HG03097 (cell line): ENCODE results near the gene SLC20A1.
"Not testable (repeated sequence)": the region's sequence is repeated elsewhere in the genome, so short reads cannot be mapped to it uniquely, and the experiment has no call there.

ENCODE experiments used
- ATAC-seq: cut with Tn5 transposase; IDR thresholded peaks from one replicate; pipeline ENCODE4 v1.9.1; 2021; ENCODE audit not compliant: unreplicated experiment, low FRiP score

SLC20A1 gene

DNA sequence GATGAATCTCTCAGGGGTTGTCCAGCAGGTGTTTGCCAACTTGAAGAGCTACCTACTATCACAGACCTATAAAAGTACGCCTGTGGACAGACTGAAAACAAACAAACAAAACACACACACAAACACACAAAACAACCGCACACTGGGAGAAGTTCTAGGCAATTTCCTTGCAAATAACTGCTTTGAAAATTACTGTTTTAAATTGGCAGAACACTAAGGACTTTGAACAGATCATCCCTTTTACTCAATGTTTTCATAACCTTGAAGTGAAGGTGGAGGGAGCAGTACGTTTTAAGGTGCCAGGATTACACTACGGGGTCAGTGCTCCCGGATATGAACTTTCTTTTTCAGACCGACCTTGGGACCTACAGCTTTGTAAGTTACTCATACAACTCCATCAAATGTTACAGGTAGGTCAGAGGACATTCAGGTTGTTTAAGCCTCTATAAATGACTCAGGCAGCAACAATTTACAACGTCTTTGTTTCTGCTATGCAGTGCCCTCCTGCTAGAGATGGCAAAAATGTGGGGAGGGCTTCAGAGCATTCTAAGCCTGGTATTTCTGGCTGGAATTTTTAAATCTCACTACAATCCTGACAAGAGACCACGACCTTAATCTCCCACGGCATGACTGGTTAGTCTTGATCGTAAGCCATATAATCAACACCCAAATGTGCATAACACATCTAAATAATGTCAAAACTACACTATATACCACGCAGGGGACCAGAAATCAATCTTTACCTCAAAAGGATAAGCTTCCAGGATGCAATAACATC is 1.4 kb upstream of the SLC20A1 start:
- ATAC-seq = no peak

DNA sequence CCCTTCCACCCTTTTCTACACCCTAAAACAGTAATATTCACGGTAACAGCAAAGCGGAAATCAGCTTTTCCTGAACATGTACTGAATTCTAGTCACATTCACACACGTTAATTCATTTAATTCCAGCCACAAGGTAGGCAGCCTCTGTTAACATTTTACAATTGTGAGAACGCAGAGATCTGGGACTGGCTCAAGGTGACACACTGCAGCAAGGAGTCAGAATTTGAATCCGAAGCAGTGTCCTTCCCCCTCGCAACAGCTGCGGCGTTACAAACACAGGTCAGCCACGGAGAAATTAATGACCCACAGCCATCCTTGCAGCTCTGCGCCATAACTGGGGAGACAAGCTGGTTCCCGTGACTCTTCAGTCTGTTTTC is 818 bp upstream of the SLC20A1 start:
- ATAC-seq = no peak

- ATAC-seq = peak; percentile 17
These were observed 472 bp downstream of the SLC20A1 start for GRCh38 chr2:112646102-112646719.

GRCh38 chr2:112646791-112647689 is 1.3 kb downstream of the SLC20A1 start:
- ATAC-seq = no peak

DNA sequence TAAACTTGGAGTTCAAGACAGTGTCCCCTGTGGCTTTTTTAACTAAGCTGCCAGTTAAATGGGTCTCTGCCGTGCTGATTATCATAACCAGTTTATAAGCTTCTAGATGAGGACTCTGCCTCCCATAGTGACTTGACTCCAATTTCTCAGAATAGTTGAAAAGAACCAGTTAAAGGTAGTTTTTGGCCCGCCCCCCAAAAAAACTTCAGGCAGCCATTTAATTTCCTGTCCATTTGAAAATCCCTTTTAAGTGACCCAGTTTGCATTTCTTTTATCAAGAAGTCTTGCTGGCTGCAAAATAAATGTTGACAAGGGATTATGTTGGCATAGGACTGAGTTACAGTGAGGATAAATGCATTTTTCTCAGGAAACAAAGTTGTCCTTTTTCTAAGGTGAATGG is 2.3 kb downstream of the SLC20A1 start:
- ATAC-seq = no peak

- ATAC-seq = no peak
These were observed 10.9 kb downstream of the SLC20A1 start for GRCh38 chr2:112656679-112657078.

GRCh38 chr2:112658301-112658700 is 12.6 kb downstream of the SLC20A1 start:
- ATAC-seq = no peak

DNA sequence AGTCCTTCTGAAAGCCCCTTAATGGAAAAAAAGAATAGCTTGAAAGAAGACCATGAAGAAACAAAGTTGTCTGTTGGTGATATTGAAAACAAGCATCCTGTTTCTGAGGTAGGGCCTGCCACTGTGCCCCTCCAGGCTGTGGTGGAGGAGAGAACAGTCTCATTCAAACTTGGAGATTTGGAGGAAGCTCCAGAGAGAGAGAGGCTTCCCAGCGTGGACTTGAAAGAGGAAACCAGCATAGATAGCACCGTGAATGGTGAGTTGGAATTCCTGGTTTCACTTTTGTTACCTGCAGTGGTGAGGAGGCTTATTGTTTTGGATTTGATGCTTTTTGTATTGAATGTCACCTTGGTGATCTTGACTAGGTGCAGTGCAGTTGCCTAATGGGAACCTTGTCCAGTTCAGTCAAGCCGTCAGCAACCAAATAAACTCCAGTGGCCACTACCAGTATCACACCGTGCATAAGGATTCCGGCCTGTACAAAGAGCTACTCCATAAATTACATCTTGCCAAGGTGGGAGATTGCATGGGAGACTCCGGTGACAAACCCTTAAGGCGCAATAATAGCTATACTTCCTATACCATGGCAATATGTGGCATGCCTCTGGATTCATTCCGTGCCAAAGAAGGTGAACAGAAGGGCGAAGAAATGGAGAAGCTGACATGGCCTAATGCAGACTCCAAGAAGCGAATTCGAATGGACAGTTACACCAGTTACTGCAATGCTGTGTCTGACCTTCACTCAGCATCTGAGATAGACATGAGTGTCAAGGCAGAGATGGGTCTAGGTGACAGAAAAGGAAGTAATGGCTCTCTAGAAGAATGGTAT is 13.3 kb downstream of the SLC20A1 start:
- ATAC-seq = no peak

DNA sequence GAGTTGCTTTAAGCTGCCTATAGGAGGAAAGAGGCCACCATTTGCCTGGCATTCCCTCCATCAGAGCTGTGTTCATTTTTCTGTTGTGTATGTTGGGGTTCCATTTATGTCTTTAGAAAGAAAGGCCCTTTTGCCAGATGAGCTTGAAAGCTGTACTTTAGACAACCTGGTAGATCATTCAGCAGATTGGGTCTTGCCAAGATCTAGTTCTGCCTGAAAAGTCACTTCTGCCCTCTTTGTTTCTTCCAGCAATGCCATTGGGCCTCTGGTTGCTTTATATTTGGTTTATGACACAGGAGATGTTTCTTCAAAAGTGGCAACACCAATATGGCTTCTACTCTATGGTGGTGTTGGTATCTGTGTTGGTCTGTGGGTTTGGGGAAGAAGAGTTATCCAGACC is 14.4 kb downstream of the SLC20A1 start:
- no peak for ATAC-seq

GRCh38 chr2:112661656-112662305 is 16.0 kb downstream of the SLC20A1 start:
- no peak for ATAC-seq

- no peak for ATAC-seq
These were observed 17.0 kb downstream of the SLC20A1 start for GRCh38 chr2:112662704-112663103.

DNA sequence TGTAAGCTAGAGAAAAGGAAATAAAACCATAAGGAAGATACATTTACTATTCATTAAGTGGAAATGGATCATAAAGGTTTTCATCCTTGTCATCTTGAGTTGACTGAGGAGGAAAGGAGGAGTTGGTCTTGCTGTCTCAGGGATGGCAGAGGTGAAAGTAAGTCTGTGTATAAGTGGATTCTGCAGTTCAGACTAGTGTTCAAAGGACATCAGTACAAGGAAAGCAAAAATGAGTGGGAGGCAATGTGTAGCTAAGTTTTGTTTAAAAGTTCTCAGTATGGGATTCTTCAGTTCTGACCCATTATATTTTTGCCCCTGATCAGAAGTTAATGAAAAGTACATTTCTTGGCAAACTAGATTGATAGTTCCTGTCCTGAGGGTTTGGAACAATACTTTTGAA is 18.9 kb downstream of the SLC20A1 start:
- ATAC-seq = no peak

- no peak for ATAC-seq
These were observed 19.5 kb downstream of the SLC20A1 start for GRCh38 chr2:112665113-112665780.

- no peak for ATAC-seq
These were observed 21.0 kb downstream of the SLC20A1 start for GRCh38 chr2:112666761-112667122.

DNA sequence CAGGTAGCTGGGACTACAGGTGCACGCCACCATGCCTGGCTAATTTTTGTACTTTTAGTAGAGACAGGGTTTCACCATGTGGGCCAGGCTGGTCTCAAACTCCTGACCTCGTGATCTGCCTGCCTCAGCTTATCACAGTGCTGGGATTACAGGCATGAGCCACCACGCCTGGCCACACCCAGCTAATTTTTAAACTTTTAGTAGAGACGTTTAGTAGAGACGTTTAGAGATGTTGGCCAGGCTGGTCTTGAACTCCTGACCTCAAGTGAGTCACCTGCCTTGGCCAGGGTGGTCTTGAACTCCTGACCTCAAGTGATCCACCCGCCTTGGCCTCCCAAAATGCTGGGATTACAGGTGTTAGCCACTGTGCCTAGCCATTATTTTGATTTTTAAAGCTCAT is 21.8 kb downstream of the SLC20A1 start:
- ATAC-seq = not testable (repeated sequence)

DNA sequence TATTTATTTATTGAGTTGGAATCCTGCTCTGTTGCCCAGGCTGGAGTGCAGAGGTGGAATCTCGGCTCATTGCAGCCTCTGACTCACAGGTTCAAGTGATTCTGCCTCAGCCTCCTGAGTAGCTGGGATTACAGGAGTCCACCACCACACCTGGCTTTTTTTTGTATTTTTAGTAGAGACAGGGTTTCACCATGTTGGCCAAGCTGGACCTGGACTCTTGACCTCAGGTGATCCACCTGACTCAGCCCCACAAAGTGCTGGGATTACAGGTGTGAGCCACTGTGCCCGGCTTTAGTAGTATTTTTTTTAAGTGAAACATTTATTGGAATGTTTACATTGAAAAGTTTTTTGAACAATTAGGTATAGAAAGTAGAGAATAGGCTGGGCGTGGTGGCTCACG is 23.9 kb downstream of the SLC20A1 start:
- ATAC-seq = no peak

GRCh38 chr2:112670252-112671022 is 24.7 kb downstream of the SLC20A1 start:
- ATAC-seq = no peak

- no peak for ATAC-seq
These were observed 26.1 kb downstream of the SLC20A1 start for GRCh38 chr2:112671801-112672200.

GRCh38 chr2:112673008-112673407 is 27.3 kb downstream of the SLC20A1 start:
- no peak for ATAC-seq
